Fibroblast of pulmonary artery (primary cell): ENCODE data around the gene FBXL17.

Source experiments
- DNase-seq: peaks from one replicate; pipeline ENCODE4 v3.0.0-alpha.2; 2010; ENCODE audit warnings: low read depth
- H3K4me3 ChIP-seq: replicated peaks from 2 replicates; pipeline ENCODE4 v1.5.1; 2011; ENCODE audit warnings: low read depth, mild to moderate bottlenecking, control low read depth, low read length, moderate library complexity
- CTCF ChIP-seq: IDR thresholded peaks from 2 replicates; pipeline ENCODE4 v1.5.1; 2011; ENCODE audit warnings: mild to moderate bottlenecking, control low read depth, low read length, inconsistent platforms; ENCODE audit errors: missing control alignments

The FBXL17 gene

GRCh38 chr5:108093186-108093585 is 288.7 kb downstream of the FBXL17 start:
- H3K4me3 ChIP-seq: no peak overlapping the region
- peak; percentile 22 for DNase-seq
- peak; percentile 52 for TF ChIP-seq CTCF

GRCh38 chr5:108090946-108091345 is 291.0 kb downstream of the FBXL17 start:
- no peak overlapping the region for H3K4me3 ChIP-seq
- no peak for DNase-seq
- no peak for TF ChIP-seq CTCF

- TF ChIP-seq CTCF: no peak
- peak; percentile 11 for DNase-seq
- H3K4me3 ChIP-seq: no peak overlapping the region
Measured at GRCh38 chr5:108084105-108084504, 297.8 kb downstream of the FBXL17 start.

- TF ChIP-seq CTCF: no peak
- no peak overlapping the region for H3K4me3 ChIP-seq
- no peak for DNase-seq
Measured at GRCh38 chr5:108083232-108083631, 298.7 kb downstream of the FBXL17 start.

- no peak for DNase-seq
- no peak for TF ChIP-seq CTCF
- no peak overlapping the region for H3K4me3 ChIP-seq
Measured at GRCh38 chr5:108081707-108082106, 300.2 kb downstream of the FBXL17 start.

GRCh38 chr5:108079753-108080152 is 302.1 kb downstream of the FBXL17 start:
- H3K4me3 ChIP-seq: no peak overlapping the region
- TF ChIP-seq CTCF: no peak
- no peak for DNase-seq

GRCh38 chr5:108078882-108079281 is 303.0 kb downstream of the FBXL17 start:
- no peak for DNase-seq
- no peak overlapping the region for H3K4me3 ChIP-seq
- TF ChIP-seq CTCF: no peak
